Nephron (organoid): ENCODE data around the gene ENTHD1.

Experiments
- H3K27ac Mint-ChIP-seq, 3 experiments: 2 replicates each; pipeline ENCODE4 v1.8.0; 2020; ENCODE audit warnings: mixed read lengths in 3 of 3, mild to moderate bottlenecking in 2 of 3, moderate library complexity in 1 of 3
- H3K27me3 Mint-ChIP-seq: 2 replicates; pipeline ENCODE4 v1.8.0; 2021; ENCODE audit warnings: low read depth, mild to moderate bottlenecking, moderate library complexity, mixed read lengths
- H3K36me3 Mint-ChIP-seq: 2 replicates; pipeline ENCODE4 v1.8.0; 2020; ENCODE audit warnings: low read depth, mixed read lengths
- H3K4me1 Mint-ChIP-seq: 2 replicates; pipeline ENCODE4 v1.8.0; 2020; ENCODE audit warnings: mixed read lengths
- H3K4me3 Mint-ChIP-seq, 3 experiments: 2 replicates each; pipeline ENCODE4 v1.8.0; 2020; ENCODE audit warnings: mild to moderate bottlenecking in 3 of 3, mixed read lengths in 3 of 3, moderate library complexity in 2 of 3
- H3K9me3 Mint-ChIP-seq: 2 replicates; pipeline ENCODE4 v1.8.0; 2020; ENCODE audit warnings: mixed read lengths
- CTCF ChIP-seq, 3 experiments: fragments of 200-600 bp; sonication (generic); IDR thresholded peaks; one replicate each; pipeline ENCODE4 v1.5.0; 2021; ENCODE audit warnings: antibody characterized with exemption in 3 of 3; ENCODE audit not compliant: unreplicated experiment in 3 of 3

ENTHD1 gene

DNA sequence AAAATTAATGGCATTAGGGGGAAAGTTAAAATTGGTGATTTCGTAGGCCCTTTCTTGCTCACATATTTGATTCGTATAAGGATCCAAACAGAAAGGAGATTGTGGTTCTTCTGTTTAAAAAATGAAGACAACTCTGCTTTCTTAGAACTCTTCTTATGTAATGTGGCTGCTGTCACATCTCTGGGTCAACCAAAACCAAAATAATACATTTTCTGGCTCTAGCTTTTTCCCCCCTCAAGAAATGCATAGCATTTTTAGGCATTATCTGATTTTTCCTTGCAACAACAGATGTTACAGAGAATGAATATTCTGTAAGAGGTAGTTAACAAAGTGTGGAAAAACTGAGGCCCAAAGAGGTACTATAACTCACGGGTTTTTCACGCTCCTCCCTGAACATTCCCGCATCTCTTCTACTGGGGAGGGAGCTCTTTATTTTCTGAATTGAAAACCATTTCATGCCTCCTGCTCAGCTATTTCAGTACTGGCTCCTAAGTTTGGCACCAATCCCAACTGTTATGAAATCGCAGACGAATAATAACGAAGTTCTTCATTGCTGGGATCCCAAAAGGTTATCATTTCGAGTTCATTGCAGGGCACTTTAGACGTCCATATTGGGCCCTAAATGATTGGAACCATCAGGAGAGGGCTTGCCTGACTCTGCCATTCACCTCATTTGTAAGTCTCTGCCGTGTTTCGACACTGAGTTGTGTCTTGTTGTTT is 24.4 kb upstream of the ENTHD1 start:
- Mint-ChIP-seq H3K4me3 (no peak overlapping the region), H3K27ac (no peak overlapping the region), H3K36me3 (no peaks in the 10 kb centered on the region), H3K9me3 (no peaks in the 10 kb centered on the region), H3K4me1 (peaks cover 27% of the 10 kb centered on the region), H3K27me3 (peaks cover 9% of the 10 kb centered on the region)
- no peak for TF ChIP-seq CTCF (IDR thresholded peaks at IDR 0.05; ENCODE audit: unreplicated experiment in 3 of 3)

DNA sequence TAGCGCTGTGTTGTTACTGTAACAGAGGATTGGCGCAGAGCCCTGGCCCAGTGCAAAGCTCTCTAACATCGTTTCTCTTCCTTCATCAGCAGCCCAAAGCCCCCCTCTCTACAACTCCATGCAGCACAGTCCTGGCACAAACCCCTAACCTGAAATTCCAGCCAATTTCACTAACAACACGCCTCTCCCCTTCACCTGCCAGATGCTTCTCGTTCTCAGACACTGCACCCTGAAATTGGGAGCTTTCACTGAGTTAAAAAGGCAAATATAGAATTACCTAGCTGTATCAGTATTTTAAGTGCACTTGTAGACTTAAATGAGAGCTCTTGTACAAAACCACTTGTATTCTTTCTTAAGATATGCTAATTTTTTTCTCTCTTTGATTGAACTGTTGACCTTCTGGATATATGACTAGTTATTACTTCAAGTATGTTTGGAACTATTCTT is 23.7 kb upstream of the ENTHD1 start:
- Mint-ChIP-seq H3K4me1 (peaks cover 27% of the 10 kb centered on the region), H3K27ac (no peak overlapping the region), H3K9me3 (no peaks in the 10 kb centered on the region), H3K4me3 (no peak overlapping the region), H3K27me3 (peaks cover 9% of the 10 kb centered on the region), H3K36me3 (no peaks in the 10 kb centered on the region)
- TF ChIP-seq CTCF (IDR thresholded peaks at IDR 0.05; ENCODE audit: unreplicated experiment in 3 of 3), result no peak

GRCh38 chr22:39916496-39916895 is 22.9 kb upstream of the ENTHD1 start:
- Mint-ChIP-seq H3K36me3 (no peaks in the 10 kb centered on the region), H3K4me1 (peaks cover 27% of the 10 kb centered on the region), H3K4me3 (no peak overlapping the region), H3K9me3 (no peaks in the 10 kb centered on the region), H3K27me3 (peaks cover 5% of the 10 kb centered on the region), H3K27ac (no peak overlapping the region)
- TF ChIP-seq CTCF (IDR thresholded peaks at IDR 0.05; ENCODE audit: unreplicated experiment in 3 of 3), result no peak

DNA sequence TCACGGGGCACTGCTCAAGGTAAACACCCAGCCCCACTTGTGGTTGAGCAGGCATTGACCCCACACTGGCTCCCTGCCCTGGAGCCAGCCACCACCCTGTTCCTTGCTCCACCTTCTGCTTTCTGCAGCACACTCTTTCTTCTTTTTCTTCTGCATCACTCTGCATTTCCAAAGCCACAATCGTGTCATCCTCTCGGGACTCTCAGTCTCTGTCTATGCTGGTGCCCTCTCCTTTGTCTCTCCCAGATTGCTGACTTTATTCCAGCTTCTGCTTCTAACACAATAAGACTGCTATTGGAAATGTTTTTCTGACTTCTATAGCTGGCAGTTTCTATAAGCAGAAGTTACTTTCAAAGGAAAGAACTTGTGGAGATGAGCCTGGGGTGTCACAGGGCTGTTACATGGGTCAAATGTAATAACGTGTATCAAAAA is 21.8 kb upstream of the ENTHD1 start:
- Mint-ChIP-seq H3K27ac (peak overlapping the region in 1 of 3 experiments; percentile 2), H3K4me1 (peaks cover 27% of the 10 kb centered on the region), H3K9me3 (no peaks in the 10 kb centered on the region), H3K36me3 (no peaks in the 10 kb centered on the region), H3K27me3 (peaks cover 12% of the 10 kb centered on the region), H3K4me3 (no peak overlapping the region)
- no peak for TF ChIP-seq CTCF (IDR thresholded peaks at IDR 0.05; ENCODE audit: unreplicated experiment in 3 of 3)

- peaks cover 27% of the 10 kb centered on the region for H3K4me1 Mint-ChIP-seq
- H3K4me3 Mint-ChIP-seq, result no peak overlapping the region
- H3K27ac Mint-ChIP-seq, result no peak overlapping the region
- H3K9me3 Mint-ChIP-seq, result no peaks in the 10 kb centered on the region
- TF ChIP-seq CTCF (IDR thresholded peaks at IDR 0.05; ENCODE audit: unreplicated experiment in 3 of 3), result no peak
- H3K27me3 Mint-ChIP-seq, result peaks cover 16% of the 10 kb centered on the region
- H3K36me3 Mint-ChIP-seq, result no peaks in the 10 kb centered on the region
Observed at GRCh38 chr22:39914584-39914983, 21.0 kb upstream of the ENTHD1 start.

GRCh38 chr22:39913886-39914285 is 20.3 kb upstream of the ENTHD1 start:
- no peak overlapping the region for H3K27ac Mint-ChIP-seq
- H3K36me3 Mint-ChIP-seq, result no peaks in the 10 kb centered on the region
- H3K4me1 Mint-ChIP-seq, result peaks cover 27% of the 10 kb centered on the region
- no peaks in the 10 kb centered on the region for H3K9me3 Mint-ChIP-seq
- peaks cover 16% of the 10 kb centered on the region for H3K27me3 Mint-ChIP-seq
- H3K4me3 Mint-ChIP-seq, result no peak overlapping the region
- no peak for TF ChIP-seq CTCF (IDR thresholded peaks at IDR 0.05; ENCODE audit: unreplicated experiment in 3 of 3)
